Astrocyte (in vitro differentiated cells and primary cell): ENCODE data around the gene MTUS2. TPM values are rescaled to one million over a fixed set of nuclear protein-coding genes. Genes with fewer than 3 reads are reported as not detected.

Source experiments
- DNase-seq: peaks from one replicate; pipeline ENCODE4 v3.0.0-alpha.2; 2010; ENCODE audit warnings: low read depth
- FAIRE-seq: peaks from 2 replicates; lab custom pipeline; 2011; peaks lifted over from hg19 to GRCh38; lab: Jason Lieb, UNC
- H2AFZ ChIP-seq: 2 replicates; pipeline ENCODE4 v1.6.0; 2012; ENCODE audit warnings: low read depth, low read length, inconsistent platforms
- H3K27ac ChIP-seq: 2 replicates; pipeline ENCODE4 v1.5.1; 2011; ENCODE audit warnings: low read depth, low read length, inconsistent platforms
- H3K27me3 ChIP-seq: 2 replicates; pipeline ENCODE4 v1.6.0; 2011; ENCODE audit warnings: low read length, inconsistent platforms; ENCODE audit not compliant: insufficient read depth
- H3K36me3 ChIP-seq: 2 replicates; pipeline ENCODE4 v1.5.1; 2011; ENCODE audit warnings: low read length, inconsistent platforms; ENCODE audit not compliant: insufficient read depth
- H3K4me1 ChIP-seq: 2 replicates; pipeline ENCODE4 v1.5.1; 2011; ENCODE audit warnings: low read length, inconsistent platforms; ENCODE audit not compliant: insufficient read depth
- H3K4me2 ChIP-seq: 2 replicates; pipeline ENCODE4 v1.6.0; 2012; ENCODE audit warnings: low read length, inconsistent platforms
- H3K4me3 ChIP-seq: 2 replicates; pipeline ENCODE4 v1.5.1; 2011; ENCODE audit warnings: low read depth, mild to moderate bottlenecking, low read length, inconsistent platforms; ENCODE audit not compliant: insufficient read depth
- H3K79me2 ChIP-seq: 2 replicates; pipeline ENCODE4 v1.6.0; 2012; ENCODE audit warnings: mild to moderate bottlenecking, low read length, inconsistent platforms; ENCODE audit not compliant: insufficient read depth
- H3K9ac ChIP-seq: 2 replicates; pipeline ENCODE4 v1.6.0; 2012; ENCODE audit warnings: mild to moderate bottlenecking, low read length, inconsistent platforms
- H3K9me3 ChIP-seq: 2 replicates; pipeline ENCODE4 v1.5.1; 2012; ENCODE audit warnings: low read depth, mild to moderate bottlenecking, low read length, inconsistent platforms; ENCODE audit not compliant: insufficient read depth
- H4K20me1 ChIP-seq: 2 replicates; pipeline ENCODE4 v1.6.0; 2012; ENCODE audit warnings: low read length, inconsistent platforms; ENCODE audit not compliant: insufficient read depth
- H3K27ac Mint-ChIP-seq: one replicate; pipeline ENCODE4 v1.8.0; 2021; ENCODE audit warnings: mild to moderate bottlenecking, mixed read lengths; ENCODE audit not compliant: unreplicated experiment
- H3K27me3 Mint-ChIP-seq: one replicate; pipeline ENCODE4 v1.8.0; 2021; ENCODE audit warnings: low read depth, mixed read lengths; ENCODE audit not compliant: unreplicated experiment
- H3K36me3 Mint-ChIP-seq: one replicate; pipeline ENCODE4 v1.8.0; 2021; ENCODE audit warnings: low read depth, mixed read lengths; ENCODE audit not compliant: unreplicated experiment
- H3K4me1 Mint-ChIP-seq: one replicate; pipeline ENCODE4 v1.8.0; 2021; ENCODE audit warnings: low read depth, mixed read lengths; ENCODE audit not compliant: unreplicated experiment
- H3K4me3 Mint-ChIP-seq: one replicate; pipeline ENCODE4 v1.8.0; 2021; ENCODE audit warnings: mild to moderate bottlenecking, moderate library complexity, mixed read lengths; ENCODE audit not compliant: unreplicated experiment
- H3K9me3 Mint-ChIP-seq: one replicate; pipeline ENCODE4 v1.8.0; 2021; ENCODE audit warnings: mild to moderate bottlenecking, mixed read lengths; ENCODE audit not compliant: unreplicated experiment
- EZH2 ChIP-seq: IDR thresholded peaks from 2 replicates; pipeline ENCODE4 v1.6.1; 2012; ENCODE audit warnings: mild to moderate bottlenecking, low read length, inconsistent platforms; ENCODE audit not compliant: insufficient read depth
- total RNA-seq: library from RNA; stranded (reverse); gene quantifications from 2 replicates; pipeline ENCODE4 v1.2.1, GENCODE V29; 2021
- TF ChIP-seq, protein P1 (sequence below): IDR thresholded peaks from 2 replicates; pipeline ENCODE4 v1.5.1; 2011; ENCODE audit warnings: low read depth, mild to moderate bottlenecking, inconsistent platforms, low read length, moderate library complexity; ENCODE audit not compliant: insufficient read depth

The MTUS2 gene
- total RNA-seq, 1 donor from 2014 or later, result 0.50 TPM

DNA sequence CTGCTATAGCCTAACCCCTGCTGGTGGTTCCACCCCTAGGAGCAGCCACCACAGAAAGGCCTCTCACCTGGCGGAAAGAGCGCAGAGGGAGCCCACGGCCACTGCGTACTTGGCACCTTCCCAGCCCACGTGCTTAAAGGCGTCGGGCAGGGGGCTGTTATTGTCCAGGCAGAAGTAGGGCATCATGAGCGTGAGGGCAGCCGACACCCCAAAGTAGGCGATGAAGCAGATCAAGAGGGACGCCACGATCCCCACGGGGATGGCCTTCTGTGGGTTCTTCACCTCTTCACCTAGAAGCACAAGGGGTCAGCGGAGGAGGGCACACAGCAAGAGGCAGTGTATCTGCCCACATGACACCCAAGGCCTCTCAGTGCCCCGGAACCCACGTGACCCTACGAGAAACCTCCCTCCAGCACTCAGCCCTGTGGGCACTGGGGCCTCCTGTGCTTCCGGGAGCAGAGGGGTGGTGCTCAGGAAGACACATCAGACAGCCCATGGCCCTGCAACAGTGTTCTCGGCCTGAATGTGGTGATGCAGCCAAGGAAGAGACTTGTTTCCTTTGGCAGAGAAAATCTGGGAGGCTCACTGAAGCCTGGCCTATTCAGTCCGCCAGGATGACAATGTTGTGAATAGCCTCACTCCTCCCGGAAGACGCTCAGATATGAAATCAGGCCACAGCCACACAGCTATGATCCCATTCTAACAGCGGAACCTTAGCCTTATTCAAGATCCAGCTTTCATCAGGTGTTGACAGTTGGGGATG lies 703.2 kb downstream of the MTUS2 start:
- H3K79me2 ChIP-seq, result peaks cover 51% of the 10 kb centered on the region
- peaks cover 40% of the 10 kb centered on the region for H3K4me1 ChIP-seq
- Mint-ChIP-seq H3K27me3 (no peaks in the 10 kb centered on the region), H3K36me3 (peaks cover 41% of the 10 kb centered on the region), H3K27ac (no peak overlapping the region), H3K9me3 (no peaks in the 10 kb centered on the region), H3K4me3 (no peak overlapping the region), H3K4me1 (peaks cover 19% of the 10 kb centered on the region)
- FAIRE-seq, result peak; percentile 52
- H3K9me3 ChIP-seq, result no peaks in the 10 kb centered on the region
- peaks cover 6% of the 10 kb centered on the region for H4K20me1 ChIP-seq
- H3K27ac ChIP-seq, result peak overlapping the region; percentile 96
- peak overlapping the region; percentile 67 for H3K9ac ChIP-seq
- no peaks in the 10 kb centered on the region for H3K27me3 ChIP-seq
- H2AFZ ChIP-seq, result no peak overlapping the region
- H3K4me2 ChIP-seq, result no peak overlapping the region
- TF ChIP-seq, protein P1, sequence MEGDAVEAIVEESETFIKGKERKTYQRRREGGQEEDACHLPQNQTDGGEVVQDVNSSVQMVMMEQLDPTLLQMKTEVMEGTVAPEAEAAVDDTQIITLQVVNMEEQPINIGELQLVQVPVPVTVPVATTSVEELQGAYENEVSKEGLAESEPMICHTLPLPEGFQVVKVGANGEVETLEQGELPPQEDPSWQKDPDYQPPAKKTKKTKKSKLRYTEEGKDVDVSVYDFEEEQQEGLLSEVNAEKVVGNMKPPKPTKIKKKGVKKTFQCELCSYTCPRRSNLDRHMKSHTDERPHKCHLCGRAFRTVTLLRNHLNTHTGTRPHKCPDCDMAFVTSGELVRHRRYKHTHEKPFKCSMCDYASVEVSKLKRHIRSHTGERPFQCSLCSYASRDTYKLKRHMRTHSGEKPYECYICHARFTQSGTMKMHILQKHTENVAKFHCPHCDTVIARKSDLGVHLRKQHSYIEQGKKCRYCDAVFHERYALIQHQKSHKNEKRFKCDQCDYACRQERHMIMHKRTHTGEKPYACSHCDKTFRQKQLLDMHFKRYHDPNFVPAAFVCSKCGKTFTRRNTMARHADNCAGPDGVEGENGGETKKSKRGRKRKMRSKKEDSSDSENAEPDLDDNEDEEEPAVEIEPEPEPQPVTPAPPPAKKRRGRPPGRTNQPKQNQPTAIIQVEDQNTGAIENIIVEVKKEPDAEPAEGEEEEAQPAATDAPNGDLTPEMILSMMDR, result no peak
- no peak for TF ChIP-seq EZH2
- H3K36me3 ChIP-seq, result peaks cover 29% of the 10 kb centered on the region
- peak; percentile 66 for DNase-seq
- H3K4me3 ChIP-seq, result no peak overlapping the region

DNA sequence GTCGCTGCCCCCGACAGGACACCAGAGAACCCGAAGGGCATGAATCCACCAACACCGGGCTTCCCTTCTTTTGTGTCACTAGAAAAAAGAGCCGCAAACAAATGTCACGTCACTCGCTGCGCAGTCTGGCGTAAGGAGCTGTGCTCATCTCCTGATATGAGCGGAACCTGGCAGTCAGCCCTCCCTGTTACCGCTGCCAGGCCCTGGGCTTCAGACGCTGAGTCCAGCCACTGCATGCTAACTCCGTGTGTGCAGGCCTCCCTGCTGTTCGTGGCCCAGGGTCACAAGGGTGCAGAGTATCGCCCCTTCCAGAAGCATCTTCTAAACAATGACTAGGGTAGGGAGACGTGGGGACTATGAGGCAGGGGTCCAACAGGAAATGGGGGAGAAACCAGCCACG lies 704.0 kb downstream of the MTUS2 start:
- FAIRE-seq, result no peak
- H3K4me2 ChIP-seq, result no peak overlapping the region
- Mint-ChIP-seq H3K27ac (peak overlapping the region; percentile 60), H3K9me3 (no peaks in the 10 kb centered on the region), H3K27me3 (no peaks in the 10 kb centered on the region), H3K36me3 (peaks cover 44% of the 10 kb centered on the region), H3K4me1 (peaks cover 19% of the 10 kb centered on the region), H3K4me3 (no peak overlapping the region)
- no peak for DNase-seq
- no peak overlapping the region for H2AFZ ChIP-seq
- H3K4me3 ChIP-seq, result no peak overlapping the region
- H3K79me2 ChIP-seq, result peaks cover 52% of the 10 kb centered on the region
- no peaks in the 10 kb centered on the region for H3K27me3 ChIP-seq
- no peak overlapping the region for H3K9ac ChIP-seq
- no peaks in the 10 kb centered on the region for H3K9me3 ChIP-seq
- H4K20me1 ChIP-seq, result peaks cover 6% of the 10 kb centered on the region
- TF ChIP-seq EZH2, result no peak
- TF ChIP-seq, protein P1, result no peak
- H3K4me1 ChIP-seq, result peaks cover 40% of the 10 kb centered on the region
- H3K36me3 ChIP-seq, result peaks cover 35% of the 10 kb centered on the region
- H3K27ac ChIP-seq, result peak overlapping the region; percentile 96

DNA sequence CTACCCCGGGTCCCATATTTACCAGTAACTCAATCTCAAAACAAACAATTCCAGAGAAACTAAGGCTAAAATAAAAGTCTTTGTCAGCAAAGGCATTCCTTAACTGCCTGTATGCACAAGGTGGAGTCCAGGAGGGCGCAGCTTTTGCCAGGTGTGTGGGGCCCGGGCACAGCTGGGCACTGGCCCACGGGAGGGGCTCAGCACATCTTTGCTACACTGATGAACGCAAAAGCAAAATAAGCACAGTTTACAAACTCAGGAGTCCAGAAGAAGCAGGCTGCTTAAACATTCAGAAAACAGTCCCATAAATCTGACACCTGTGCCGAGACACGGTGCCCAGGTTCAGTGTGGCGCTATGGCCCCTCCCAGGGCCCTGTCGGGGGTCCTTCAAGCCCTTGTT lies 704.5 kb downstream of the MTUS2 start:
- no peaks in the 10 kb centered on the region for H3K27me3 ChIP-seq
- TF ChIP-seq EZH2, result no peak
- TF ChIP-seq, protein P1, result no peak
- Mint-ChIP-seq H3K27me3 (no peaks in the 10 kb centered on the region), H3K4me1 (peaks cover 19% of the 10 kb centered on the region), H3K27ac (no peak overlapping the region), H3K4me3 (no peak overlapping the region), H3K9me3 (no peaks in the 10 kb centered on the region), H3K36me3 (peaks cover 47% of the 10 kb centered on the region)
- H3K9me3 ChIP-seq, result no peaks in the 10 kb centered on the region
- no peak overlapping the region for H3K4me2 ChIP-seq
- H4K20me1 ChIP-seq, result peaks cover 6% of the 10 kb centered on the region
- H3K79me2 ChIP-seq, result peaks cover 50% of the 10 kb centered on the region
- peak overlapping the region; percentile 96 for H3K27ac ChIP-seq
- no peak overlapping the region for H3K9ac ChIP-seq
- FAIRE-seq, result no peak
- H2AFZ ChIP-seq, result no peak overlapping the region
- no peak for DNase-seq
- peaks cover 36% of the 10 kb centered on the region for H3K36me3 ChIP-seq
- H3K4me1 ChIP-seq, result peaks cover 40% of the 10 kb centered on the region
- no peak overlapping the region for H3K4me3 ChIP-seq
